Liver (tissue), 2 donors: ENCODE measurements around the gene ICAM3.

ENCODE experiments used
- CTCF ChIP-seq: fragments of 150-350 bp; IDR thresholded peaks from 2 replicates; pipeline ENCODE4 v1.5.1; 2017; ENCODE audit warnings: improper control_type of control experiment, low read depth, low read length; ENCODE audit not compliant: missing input control
- ZBTB33 ChIP-seq: IDR thresholded peaks from 2 replicates; pipeline ENCODE4 v1.6.1; 2016; ENCODE audit warnings: antibody characterized with exemption
- donor health status: healthy.

GRCh38 chr19:10344780-10345179 is 5.4 kb upstream of the ICAM3 start:
- TF ChIP-seq CTCF (no peak), ZBTB33 (no peak)
